Kidney capillary endothelial cell (primary cell): ENCODE results near the gene CLTCL1.

ENCODE experiments used
- DNase-seq: peaks from one replicate; pipeline ENCODE4 v3.0.0-alpha.2; 2018; ENCODE audit warnings: low spot score

CLTCL1 gene

GRCh38 chr22:19131685-19132015 is 159.9 kb downstream of the CLTCL1 start:
- DNase-seq, result no peak

GRCh38 chr22:19130959-19131684 is 160.4 kb downstream of the CLTCL1 start, which contains the start of gene TSSK2:
TSSK2 (plus strand) TSS chr22:19131308; CDS start chr22:19131400, 92 bp downstream.
- DNase-seq, result no peak

- no peak for DNase-seq
Measured at GRCh38 chr22:19129871-19130270, 161.6 kb downstream of the CLTCL1 start.
